Stimulated activated CD4-positive, alpha-beta T cell treated with anti-CD3 and anti-CD28 coated beads, Interleukin-1b, Interleukin-23, amount 100 ng/mL, for 1 hour (primary cell): ENCODE measurements around the gene SCN8A.

ENCODE experiments used
- DNase-seq, 2 donors: peaks; one replicate each; pipeline ENCODE4 v3.0.0-alpha.2; 2020; ENCODE audit warnings: low read depth in 2 of 2

SCN8A gene

GRCh38 chr12:51851413-51852124 lies 260.5 kb downstream of the SCN8A start:
- no peak for DNase-seq

GRCh38 chr12:51852404-51853137 lies 261.5 kb downstream of the SCN8A start:
- DNase-seq, result no peak

GRCh38 chr12:51855586-51856428 lies 264.8 kb downstream of the SCN8A start:
- no peak for DNase-seq

- DNase-seq, result no peak
Observed at GRCh38 chr12:51860986-51861385, 270.0 kb downstream of the SCN8A start.
